Activated CD4-positive, alpha-beta T cell treated with anti-CD3 and anti-CD28 coated beads, Interleukin-2, amount 50 U/mL, for 4 hours (primary cell): ENCODE measurements around the gene MORC1.
"Not testable (repeated sequence)": the region's sequence is repeated elsewhere in the genome, so short reads cannot be mapped to it uniquely, and the experiment has no call there.

ENCODE experiments used
- DNase-seq, 2 experiments: peaks; one replicate each; pipeline ENCODE4 v3.0.0-alpha.2; 2020

The MORC1 gene, protein sequence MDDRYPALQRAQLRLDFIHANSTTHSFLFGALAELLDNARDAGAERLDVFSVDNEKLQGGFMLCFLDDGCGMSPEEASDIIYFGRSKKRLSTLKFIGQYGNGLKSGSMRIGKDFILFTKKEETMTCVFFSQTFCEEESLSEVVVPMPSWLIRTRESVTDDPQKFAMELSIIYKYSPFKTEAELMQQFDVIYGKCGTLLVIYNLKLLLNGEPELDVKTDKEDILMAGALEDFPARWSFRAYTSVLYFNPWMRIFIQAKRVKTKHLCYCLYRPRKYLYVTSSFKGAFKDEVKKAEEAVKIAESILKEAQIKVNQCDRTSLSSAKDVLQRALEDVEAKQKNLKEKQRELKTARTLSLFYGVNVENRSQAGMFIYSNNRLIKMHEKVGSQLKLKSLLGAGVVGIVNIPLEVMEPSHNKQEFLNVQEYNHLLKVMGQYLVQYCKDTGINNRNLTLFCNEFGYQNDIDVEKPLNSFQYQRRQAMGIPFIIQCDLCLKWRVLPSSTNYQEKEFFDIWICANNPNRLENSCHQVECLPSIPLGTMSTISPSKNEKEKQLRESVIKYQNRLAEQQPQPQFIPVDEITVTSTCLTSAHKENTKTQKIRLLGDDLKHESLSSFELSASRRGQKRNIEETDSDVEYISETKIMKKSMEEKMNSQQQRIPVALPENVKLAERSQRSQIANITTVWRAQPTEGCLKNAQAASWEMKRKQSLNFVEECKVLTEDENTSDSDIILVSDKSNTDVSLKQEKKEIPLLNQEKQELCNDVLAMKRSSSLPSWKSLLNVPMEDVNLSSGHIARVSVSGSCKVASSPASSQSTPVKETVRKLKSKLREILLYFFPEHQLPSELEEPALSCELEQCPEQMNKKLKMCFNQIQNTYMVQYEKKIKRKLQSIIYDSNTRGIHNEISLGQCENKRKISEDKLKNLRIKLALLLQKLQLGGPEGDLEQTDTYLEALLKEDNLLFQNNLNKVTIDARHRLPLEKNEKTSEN

DNA sequence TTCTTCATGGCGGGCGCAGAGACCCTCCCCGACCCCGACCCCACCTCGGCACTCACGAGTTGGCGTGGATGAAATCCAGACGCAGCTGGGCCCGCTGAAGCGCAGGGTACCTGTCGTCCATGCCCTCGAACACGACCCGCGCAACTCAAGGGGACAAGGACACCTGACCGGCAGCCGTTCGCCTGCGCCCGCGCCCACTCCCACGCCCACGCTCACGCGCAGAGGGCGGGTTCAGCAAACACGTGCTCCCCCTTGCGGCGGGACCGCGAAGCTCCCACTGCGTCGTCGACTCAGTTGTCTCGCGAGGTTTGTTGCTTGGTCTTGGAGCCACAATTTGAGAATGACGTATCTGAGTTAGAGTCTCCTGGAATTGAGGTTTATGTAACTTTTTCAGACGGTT is at the start of gene MORC1:
Gene MORC1 (minus strand): TSS at position 196 of the 400 bp plus-strand sequence. CDS start 75 bp downstream, at position 121.
- DNase-seq, result no peak

DNA sequence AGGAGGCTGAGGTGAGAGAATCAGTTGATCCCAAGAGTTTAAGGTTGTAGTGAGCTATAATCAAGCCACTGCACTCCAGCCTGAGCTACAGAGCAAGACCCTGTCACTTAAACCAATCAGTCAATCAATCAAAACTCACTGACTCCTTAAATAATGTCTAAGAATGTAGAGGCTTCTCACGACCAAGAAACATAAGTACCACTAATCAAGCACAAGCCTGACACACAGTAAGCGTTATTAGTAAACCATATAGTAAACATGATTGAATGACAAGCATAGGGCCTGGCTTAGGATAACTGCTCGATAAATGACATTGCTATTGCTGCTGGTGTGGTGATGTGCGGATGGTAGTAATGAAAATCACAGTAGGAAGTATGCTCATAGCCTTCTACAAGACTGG is 48.0 kb upstream of the MORC1 start:
- DNase-seq, result no peak

DNA sequence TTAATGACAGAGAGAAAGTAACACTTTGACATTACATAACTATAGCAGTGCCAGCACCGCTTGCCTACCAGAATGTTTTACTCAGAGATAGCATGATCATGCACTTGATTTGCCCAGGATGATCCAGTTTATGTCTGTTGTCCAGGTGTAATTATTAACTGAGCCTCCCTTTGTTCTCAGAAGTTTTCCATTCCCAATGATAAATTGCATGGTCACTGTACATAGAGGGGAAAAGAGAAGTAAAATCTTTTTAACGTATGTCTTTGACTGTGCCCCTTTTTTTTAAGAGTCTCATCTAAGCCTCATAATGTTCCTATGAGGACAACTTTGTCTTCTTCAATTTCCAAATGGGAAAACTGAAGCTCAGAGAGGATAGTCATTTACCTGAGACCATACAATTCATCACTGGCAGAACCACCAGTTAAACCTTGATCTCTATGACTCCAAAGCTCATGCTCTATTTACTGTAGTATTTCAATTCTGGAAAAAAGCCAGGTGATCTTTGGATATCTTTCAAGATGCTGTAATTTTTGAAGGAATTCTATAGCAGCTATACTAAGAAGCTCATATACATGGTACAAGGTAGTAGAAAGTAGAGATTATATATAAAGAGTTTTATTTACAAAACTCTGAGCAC is 43.7 kb upstream of the MORC1 start:
- DNase-seq, result no peak

- DNase-seq, result no peak
Measured at GRCh38 chr3:109155828-109156227, 37.9 kb upstream of the MORC1 start.

DNA sequence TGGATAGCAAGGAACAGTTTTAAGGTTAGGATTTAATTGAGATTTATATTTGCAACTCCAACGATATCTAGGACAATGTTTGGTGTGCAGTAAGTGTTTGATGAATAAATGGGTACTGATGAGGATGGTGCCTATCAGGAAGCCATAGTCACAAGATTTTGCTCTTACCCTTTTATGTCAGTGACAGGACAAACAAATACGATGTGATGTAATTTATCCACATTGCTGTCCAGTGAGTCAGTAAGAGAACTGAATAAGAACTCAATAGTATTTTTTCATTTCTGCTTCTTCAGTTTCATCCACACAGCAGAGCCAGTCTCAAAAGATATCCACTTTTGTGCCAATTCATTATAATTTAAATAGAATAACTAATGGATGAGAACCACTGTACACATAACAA is 37.0 kb upstream of the MORC1 start:
- no peak for DNase-seq

- no peak for DNase-seq
Measured at GRCh38 chr3:109152320-109152719, 34.4 kb upstream of the MORC1 start.

DNA sequence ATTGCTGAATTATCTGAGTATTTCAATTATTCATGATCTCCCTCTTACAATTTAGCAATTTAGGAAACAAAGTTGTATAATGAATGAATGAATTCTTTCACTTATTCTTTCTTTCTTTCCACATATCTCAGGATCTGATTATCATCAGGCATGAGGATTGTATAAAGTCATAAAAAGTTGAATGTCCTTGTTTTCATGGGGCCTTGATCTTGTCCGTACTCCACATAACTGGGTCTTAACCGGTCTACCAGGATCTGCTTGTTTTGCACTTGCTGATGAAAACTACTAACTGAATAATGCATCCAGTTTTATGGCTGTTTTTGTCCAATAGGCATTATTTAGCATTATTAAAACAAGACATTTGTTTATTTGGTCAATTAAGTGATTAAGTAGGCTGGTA is 31.1 kb upstream of the MORC1 start:
- DNase-seq, result no peak

- no peak for DNase-seq
Measured at GRCh38 chr3:109143646-109144045, 25.7 kb upstream of the MORC1 start.

DNA sequence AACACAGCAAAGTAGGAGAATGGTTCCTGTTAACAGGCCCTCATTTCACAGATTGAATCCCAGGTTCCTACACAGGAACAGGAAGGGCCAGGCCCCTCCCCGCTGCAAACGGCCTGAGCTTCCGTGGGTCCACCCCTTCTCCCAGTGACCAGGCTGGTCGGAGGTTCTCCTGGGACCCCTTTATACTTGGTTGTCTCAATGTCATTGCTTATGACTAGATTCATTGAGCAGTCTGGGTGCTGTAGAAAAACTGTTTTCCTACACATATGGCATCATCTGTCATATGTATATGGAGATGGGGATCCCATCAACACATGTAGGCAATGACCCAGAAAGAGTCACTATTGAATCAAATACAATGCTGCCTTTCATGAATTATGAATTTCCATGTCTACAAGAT is 22.4 kb upstream of the MORC1 start:
- no peak for DNase-seq

- no peak for DNase-seq
Measured at GRCh38 chr3:109137761-109138160, 19.8 kb upstream of the MORC1 start.

DNA sequence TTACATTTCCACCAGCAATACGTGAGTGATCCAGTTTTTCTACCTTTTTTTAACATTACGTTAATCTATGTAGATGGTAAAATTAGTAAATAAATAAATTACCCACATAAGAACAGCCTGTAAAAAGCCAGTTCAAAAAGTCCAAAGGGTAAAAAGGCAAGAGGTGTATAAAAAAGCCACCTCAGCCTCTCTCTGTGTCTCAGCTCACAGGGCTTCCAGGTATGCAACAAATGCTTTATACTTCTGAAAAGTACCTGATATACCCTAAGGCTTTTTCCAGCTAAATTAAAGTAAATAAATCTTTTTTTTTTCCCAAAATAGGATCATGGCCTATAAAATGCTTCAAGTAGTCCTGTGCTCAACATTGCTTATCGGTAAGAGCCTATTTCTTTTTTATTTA is 18.6 kb upstream of the MORC1 start, which contains the start of gene C3orf85:
Gene C3orf85 (plus strand): TSS at position 197 of the 400 bp plus-strand sequence. CDS start 129 bp downstream, at position 326.
- DNase-seq, result no peak

- DNase-seq, result not testable (repeated sequence)
Measured at GRCh38 chr3:109133474-109133816, 15.5 kb upstream of the MORC1 start.

DNA sequence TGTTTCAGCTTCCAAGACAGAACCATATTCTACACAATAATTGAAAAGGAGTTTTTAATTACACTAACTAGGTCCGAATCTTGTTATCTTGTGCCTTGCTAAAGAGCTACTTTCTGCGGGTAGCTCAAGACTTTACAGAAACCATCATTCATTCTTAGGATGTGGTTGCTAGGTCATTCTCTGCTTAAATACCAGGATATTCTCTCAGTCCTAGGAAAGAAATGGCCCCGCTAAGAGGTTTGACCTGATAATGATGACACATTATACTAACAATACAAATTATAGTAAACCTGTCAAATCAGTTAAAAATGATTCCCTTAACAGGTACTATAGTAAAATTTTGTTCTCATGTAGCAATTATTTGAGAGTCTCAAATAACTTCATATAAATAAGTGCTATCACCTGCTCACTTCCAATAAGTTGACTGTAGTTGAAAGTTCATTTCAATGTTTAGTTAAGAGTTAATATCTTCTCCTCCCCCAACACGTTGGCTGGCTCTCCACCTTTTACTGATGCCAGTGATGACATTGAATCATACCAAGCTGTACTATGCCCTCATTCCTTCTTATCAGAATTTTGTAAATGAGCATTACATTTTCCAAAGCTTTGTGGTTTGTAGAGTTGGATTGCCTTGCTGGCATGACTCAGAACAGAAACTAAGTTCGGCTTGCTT is 15.0 kb upstream of the MORC1 start:
- DNase-seq, result no peak

GRCh38 chr3:109131276-109131675 is 13.3 kb upstream of the MORC1 start:
- no peak for DNase-seq

DNA sequence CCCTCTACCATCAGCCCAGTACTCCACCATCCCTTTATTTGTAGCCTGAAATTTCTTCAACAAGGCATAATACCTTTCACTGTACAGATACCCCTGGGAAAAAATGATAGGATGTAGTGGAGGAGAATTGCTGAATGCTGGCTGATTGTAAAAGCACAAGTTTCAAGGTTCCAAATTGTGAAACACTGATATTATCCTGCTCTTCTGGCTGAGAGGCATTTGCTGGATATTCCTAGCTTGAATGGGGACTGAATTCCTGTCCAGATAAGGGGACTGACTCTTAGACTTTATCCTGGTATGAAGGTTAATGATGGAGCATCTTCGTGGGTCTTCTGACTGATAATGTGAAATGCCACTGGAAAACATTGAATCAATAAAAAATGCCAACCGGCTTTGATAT is 9.6 kb upstream of the MORC1 start:
- DNase-seq, result no peak

DNA sequence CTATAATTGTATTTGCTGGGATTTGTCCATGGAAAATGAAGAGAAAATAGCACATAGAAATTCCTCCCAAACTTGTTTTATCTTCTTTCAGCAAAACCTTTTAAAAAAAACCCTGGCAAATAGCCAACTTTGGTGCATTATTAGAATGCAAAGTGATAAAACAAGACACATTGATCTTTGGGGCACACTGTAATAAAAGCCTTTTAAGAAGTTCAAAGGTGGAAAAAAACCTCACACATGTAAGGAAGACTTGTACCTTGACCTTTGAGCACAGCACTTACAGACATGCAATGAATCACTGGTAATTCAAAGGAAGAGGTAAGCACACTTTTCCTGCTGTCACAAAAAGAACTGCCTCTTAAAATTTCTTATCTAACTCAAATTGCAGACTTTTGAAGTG is 8.0 kb upstream of the MORC1 start:
- DNase-seq, result no peak

DNA sequence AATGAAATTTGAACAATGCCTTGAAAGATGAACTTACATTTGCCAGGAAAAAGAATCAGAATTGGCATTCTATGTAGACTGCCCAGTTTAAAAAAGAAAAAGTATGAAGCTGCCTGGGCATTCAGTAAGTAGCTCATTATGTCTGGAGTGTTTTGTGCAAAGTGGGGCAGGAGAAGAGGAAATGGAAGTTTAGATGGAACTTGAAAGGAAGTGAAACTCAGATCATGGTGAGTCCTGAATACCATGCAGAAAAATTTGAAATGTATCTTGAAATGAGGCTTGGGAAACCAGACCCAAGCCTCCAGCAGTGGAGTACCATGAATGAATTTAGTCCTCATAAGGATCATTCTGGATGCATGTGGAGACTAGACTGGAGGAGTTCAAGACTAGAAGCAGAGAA is 4.8 kb upstream of the MORC1 start:
- no peak for DNase-seq

DNA sequence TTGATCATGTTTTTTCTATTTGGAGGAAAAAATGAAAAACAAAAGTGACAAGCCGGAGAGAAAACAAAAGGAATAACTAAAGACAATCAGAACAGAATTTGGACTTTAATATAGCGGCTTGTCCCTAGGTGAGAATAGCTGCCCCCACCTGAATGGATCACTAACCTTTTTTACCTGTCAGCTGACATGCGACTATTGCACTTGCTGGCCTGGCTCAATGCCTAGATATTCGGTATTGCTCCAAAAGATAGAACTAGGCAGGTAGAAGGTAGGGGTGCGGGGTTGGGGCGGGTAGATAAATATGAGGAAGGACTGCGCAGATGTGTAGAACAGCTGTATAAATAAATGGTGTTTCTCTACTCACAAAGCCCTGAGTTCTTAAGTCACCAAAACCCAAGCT is 650 bp upstream of the MORC1 start:
- no peak for DNase-seq

GRCh38 chr3:109116031-109116430 is 1.9 kb downstream of the MORC1 start:
- DNase-seq, result no peak

DNA sequence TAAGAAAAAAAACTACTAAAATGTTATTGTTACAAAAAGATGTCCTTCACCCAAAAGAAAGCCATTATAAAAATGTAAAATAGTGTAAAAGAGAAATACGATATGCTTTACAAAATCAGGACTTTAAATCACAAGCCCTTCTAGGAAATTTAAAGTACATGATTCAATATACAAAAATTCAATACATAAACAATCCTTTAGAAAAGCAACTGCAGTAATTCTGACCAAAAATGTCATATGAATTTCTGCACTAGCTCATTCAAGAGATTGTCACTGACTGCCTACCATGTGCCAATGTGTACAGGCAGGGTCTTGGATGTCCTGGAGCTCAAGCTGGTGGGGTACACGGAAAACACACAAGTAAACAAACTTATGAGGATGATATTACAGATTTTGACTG is 2.5 kb downstream of the MORC1 start:
- DNase-seq, result no peak

DNA sequence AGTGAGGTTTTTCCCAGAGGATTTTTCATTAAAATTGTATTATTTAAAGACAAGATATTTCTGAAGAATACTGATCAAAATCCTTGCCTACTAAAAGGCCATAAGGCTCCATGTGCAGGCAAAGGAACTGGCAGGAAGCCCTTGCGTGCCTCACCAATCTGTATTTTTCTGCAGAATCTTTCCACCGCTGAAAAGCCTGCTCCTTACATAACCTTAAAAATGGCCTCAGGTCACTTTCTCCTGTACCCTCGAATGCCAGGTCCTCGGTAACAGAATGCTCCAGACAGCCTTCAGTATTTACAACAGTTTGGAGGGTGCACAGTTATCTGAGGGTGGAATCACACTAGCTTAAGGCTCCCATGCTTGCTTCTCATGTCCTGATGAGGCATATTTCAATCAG is 3.2 kb downstream of the MORC1 start:
- no peak for DNase-seq

DNA sequence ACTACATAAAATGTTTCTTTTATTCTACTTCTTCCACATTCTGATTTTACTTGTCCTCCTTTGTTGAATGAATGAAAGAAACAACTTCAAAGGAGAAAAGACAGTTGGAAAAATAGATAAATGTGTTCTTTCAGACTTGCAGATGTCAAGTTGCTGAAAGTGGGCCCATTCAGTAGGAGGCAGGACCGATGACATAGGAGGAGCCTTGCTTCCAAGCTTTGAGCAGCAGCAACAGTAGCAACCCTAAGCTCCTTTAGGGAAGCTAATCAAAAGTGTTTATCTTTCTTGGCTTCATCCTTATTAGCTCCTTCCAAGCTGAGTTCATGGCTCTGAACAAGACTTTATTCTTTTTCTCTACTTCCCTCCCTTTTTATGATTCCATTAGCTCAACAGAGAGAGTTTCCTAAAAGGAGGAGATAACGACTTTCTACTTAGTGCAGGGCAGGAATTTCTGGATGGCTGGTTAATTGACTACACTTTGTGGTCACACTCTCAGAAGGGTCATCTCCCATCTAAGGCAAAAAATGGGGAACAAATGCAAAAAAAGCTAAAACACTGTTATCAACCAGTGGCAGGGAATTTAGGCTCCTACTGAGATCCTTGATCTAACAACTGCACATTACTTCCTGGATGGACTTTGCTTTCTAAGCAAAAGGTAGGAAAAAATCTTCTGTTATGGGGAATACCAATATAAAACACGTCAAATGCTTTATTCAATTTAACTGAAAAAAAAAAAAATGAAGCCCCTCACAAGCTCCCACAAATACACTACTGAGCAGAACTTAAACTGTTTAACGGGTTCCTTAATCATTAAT is 4.8 kb downstream of the MORC1 start:
- DNase-seq, result no peak
